ENCODE results near the gene TMC5. TPM values are rescaled to one million over a fixed set of nuclear protein-coding genes. Genes with fewer than 3 reads are reported as not detected.

Gene TMC5
- total and polyA plus RNA-seq, 2 experiments from 2014 or later: 2.3 to 4.8 TPM

DNA sequence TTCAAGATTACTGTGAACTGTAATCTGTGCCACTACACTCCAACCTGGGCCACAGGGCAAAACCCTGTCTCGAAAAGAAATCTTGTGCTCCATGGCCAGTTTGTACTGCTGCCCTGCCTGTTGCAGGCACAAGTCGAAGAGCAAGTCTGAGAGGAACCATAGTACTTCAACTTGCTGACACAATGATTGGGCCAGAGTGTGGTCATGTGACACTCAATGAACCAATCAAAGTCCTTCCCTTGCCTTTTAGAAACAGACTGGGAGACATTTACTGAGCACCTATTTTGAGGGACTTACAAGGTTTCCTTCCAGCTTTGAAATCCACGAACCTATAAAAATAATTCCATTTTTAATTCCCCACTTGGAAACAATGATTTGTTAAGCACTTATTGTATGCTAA is 39.8 kb upstream of the TMC5 start (continued):
- TF ChIP-seq, protein P1, sequence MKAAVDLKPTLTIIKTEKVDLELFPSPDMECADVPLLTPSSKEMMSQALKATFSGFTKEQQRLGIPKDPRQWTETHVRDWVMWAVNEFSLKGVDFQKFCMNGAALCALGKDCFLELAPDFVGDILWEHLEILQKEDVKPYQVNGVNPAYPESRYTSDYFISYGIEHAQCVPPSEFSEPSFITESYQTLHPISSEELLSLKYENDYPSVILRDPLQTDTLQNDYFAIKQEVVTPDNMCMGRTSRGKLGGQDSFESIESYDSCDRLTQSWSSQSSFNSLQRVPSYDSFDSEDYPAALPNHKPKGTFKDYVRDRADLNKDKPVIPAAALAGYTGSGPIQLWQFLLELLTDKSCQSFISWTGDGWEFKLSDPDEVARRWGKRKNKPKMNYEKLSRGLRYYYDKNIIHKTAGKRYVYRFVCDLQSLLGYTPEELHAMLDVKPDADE (IDR thresholded peaks at IDR 0.05): no peak
- no peak for TF ChIP-seq EZH2 (IDR thresholded peaks at IDR 0.05; ENCODE audit: low read depth, unreplicated experiment)
- TF ChIP-seq, protein P2, sequence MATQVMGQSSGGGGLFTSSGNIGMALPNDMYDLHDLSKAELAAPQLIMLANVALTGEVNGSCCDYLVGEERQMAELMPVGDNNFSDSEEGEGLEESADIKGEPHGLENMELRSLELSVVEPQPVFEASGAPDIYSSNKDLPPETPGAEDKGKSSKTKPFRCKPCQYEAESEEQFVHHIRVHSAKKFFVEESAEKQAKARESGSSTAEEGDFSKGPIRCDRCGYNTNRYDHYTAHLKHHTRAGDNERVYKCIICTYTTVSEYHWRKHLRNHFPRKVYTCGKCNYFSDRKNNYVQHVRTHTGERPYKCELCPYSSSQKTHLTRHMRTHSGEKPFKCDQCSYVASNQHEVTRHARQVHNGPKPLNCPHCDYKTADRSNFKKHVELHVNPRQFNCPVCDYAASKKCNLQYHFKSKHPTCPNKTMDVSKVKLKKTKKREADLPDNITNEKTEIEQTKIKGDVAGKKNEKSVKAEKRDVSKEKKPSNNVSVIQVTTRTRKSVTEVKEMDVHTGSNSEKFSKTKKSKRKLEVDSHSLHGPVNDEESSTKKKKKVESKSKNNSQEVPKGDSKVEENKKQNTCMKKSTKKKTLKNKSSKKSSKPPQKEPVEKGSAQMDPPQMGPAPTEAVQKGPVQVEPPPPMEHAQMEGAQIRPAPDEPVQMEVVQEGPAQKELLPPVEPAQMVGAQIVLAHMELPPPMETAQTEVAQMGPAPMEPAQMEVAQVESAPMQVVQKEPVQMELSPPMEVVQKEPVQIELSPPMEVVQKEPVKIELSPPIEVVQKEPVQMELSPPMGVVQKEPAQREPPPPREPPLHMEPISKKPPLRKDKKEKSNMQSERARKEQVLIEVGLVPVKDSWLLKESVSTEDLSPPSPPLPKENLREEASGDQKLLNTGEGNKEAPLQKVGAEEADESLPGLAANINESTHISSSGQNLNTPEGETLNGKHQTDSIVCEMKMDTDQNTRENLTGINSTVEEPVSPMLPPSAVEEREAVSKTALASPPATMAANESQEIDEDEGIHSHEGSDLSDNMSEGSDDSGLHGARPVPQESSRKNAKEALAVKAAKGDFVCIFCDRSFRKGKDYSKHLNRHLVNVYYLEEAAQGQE (IDR thresholded peaks at IDR 0.05; ENCODE audit: unreplicated experiment): no peak

DNA sequence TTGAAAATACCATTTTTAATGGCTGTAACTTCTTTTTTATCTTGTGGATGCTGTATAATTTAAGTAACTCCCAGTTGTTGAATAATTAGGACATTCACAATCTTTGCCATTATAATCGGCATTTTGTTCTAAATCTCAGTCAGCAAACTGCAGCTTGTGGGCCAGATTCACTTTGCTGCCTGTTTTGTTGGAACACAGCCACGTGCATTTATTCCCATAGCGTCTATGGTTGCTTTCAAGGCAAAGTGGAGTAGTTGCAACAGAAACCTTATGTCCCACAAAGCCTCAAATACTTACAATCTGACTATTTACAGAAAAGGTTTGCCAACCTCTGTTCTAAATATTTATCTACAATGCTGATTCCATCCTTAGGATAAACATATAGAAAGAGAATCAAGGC is 39.2 kb upstream of the TMC5 start:
- H3K4me1 Mint-ChIP-seq: no peaks in the 10 kb centered on the region
- Histone ChIP-seq H3K4me3 (no peak overlapping the region), H3K4me1 (ENCODE audit: insufficient read depth) (no peaks in the 10 kb centered on the region), H3K27me3 (ENCODE audit: insufficient read depth) (no peaks in the 10 kb centered on the region), H4K20me1 (replicated peaks; ENCODE audit: insufficient read depth) (no peaks in the 10 kb centered on the region), H3K4me2 (no peak overlapping the region), H2AFZ (no peak overlapping the region), H3K9me2 (ENCODE audit: insufficient read depth) (no peaks in the 10 kb centered on the region), H3K36me3 (ENCODE audit: insufficient read depth) (no peaks in the 10 kb centered on the region), H3F3A (replicated peaks; ENCODE audit: low read depth) (no peaks in the 10 kb centered on the region), H3K79me2 (replicated peaks; ENCODE audit: insufficient read depth) (no peaks in the 10 kb centered on the region), H3K27ac (ENCODE audit: low read depth) (no peak overlapping the region)
- no peak for DNase-seq (ENCODE audit: low spot score)
- no peak overlapping the region for H3K4me3 Mint-ChIP-seq
- no peaks in the 10 kb centered on the region for H3K9me3 Mint-ChIP-seq
- peaks cover 3% of the 10 kb centered on the region for H3K27me3 Mint-ChIP-seq (ENCODE audit: insufficient read depth, low read depth, poor library complexity)
- no peak overlapping the region for H3K27ac Mint-ChIP-seq
- H3K36me3 Mint-ChIP-seq (ENCODE audit: low read depth): no peaks in the 10 kb centered on the region
- no peak for ATAC-seq
- no peak for TF ChIP-seq EZH2 (IDR thresholded peaks at IDR 0.05; ENCODE audit: low read depth, unreplicated experiment)
- TF ChIP-seq, protein P2 (IDR thresholded peaks at IDR 0.05; ENCODE audit: unreplicated experiment): no peak
- no peak for TF ChIP-seq STAT1 (IDR thresholded peaks at IDR 0.05; ENCODE audit: unreplicated experiment)
- TF ChIP-seq POLR2AphosphoS5 (IDR thresholded peaks at IDR 0.05; ENCODE audit: low read depth): no peak
- TF ChIP-seq, protein P1 (IDR thresholded peaks at IDR 0.05): no peak
- TF ChIP-seq JUNB (IDR thresholded peaks at IDR 0.05; ENCODE audit: unreplicated experiment): no peak
- TF ChIP-seq CREB1 (CRISPR knock-in tag; IDR thresholded peaks at IDR 0.05; ENCODE audit: low read depth): no peak
- TF ChIP-seq NANOG (IDR thresholded peaks at IDR 0.05; ENCODE audit: borderline replicate concordance): no peak
- TF ChIP-seq, protein P3, sequence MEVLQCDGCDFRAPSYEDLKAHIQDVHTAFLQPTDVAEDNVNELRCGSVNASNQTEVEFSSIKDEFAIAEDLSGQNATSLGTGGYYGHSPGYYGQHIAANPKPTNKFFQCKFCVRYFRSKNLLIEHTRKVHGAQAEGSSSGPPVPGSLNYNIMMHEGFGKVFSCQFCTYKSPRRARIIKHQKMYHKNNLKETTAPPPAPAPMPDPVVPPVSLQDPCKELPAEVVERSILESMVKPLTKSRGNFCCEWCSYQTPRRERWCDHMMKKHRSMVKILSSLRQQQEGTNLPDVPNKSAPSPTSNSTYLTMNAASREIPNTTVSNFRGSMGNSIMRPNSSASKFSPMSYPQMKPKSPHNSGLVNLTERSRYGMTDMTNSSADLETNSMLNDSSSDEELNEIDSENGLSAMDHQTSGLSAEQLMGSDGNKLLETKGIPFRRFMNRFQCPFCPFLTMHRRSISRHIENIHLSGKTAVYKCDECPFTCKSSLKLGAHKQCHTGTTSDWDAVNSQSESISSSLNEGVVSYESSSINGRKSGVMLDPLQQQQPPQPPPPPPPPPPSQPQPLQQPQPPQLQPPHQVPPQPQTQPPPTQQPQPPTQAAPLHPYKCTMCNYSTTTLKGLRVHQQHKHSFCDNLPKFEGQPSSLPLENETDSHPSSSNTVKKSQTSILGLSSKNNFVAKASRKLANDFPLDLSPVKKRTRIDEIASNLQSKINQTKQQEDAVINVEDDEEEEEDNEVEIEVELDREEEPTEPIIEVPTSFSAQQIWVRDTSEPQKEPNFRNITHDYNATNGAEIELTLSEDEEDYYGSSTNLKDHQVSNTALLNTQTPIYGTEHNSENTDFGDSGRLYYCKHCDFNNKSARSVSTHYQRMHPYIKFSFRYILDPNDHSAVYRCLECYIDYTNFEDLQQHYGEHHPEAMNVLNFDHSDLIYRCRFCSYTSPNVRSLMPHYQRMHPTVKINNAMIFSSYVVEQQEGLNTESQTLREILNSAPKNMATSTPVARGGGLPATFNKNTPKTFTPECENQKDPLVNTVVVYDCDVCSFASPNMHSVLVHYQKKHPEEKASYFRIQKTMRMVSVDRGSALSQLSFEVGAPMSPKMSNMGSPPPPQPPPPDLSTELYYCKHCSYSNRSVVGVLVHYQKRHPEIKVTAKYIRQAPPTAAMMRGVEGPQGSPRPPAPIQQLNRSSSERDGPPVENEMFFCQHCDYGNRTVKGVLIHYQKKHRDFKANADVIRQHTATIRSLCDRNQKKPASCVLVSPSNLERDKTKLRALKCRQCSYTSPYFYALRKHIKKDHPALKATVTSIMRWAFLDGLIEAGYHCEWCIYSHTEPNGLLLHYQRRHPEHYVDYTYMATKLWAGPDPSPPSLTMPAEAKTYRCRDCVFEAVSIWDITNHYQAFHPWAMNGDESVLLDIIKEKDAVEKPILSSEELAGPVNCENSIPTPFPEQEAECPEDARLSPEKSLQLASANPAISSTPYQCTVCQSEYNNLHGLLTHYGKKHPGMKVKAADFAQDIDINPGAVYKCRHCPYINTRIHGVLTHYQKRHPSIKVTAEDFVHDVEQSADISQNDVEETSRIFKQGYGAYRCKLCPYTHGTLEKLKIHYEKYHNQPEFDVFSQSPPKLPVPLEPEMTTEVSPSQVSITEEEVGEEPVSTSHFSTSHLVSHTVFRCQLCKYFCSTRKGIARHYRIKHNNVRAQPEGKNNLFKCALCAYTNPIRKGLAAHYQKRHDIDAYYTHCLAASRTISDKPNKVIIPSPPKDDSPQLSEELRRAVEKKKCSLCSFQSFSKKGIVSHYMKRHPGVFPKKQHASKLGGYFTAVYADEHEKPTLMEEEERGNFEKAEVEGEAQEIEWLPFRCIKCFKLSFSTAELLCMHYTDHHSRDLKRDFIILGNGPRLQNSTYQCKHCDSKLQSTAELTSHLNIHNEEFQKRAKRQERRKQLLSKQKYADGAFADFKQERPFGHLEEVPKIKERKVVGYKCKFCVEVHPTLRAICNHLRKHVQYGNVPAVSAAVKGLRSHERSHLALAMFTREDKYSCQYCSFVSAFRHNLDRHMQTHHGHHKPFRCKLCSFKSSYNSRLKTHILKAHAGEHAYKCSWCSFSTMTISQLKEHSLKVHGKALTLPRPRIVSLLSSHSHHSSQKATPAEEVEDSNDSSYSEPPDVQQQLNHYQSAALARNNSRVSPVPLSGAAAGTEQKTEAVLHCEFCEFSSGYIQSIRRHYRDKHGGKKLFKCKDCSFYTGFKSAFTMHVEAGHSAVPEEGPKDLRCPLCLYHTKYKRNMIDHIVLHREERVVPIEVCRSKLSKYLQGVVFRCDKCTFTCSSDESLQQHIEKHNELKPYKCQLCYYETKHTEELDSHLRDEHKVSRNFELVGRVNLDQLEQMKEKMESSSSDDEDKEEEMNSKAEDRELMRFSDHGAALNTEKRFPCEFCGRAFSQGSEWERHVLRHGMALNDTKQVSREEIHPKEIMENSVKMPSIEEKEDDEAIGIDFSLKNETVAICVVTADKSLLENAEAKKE (CRISPR knock-in tag; IDR thresholded peaks at IDR 0.05): no peak
